Endothelial cell of umbilical vein (primary cell): ENCODE results near the gene CNNM4. TPM values are rescaled to one million over a fixed set of nuclear protein-coding genes. Genes with fewer than 3 reads are reported as not detected.

Experiments used
- BruUV-seq: library from RNA; stranded (reverse); fragments of 400-500 nt; replicated peaks from 2 replicates; lab custom pipeline; 2021; lab: Mats Ljungman, UMichigan
- CTCF ChIA-PET: fragments of 300-600, 350-600 bp; sonication (Branson Sonifier 250); formaldehyde crosslinking; loops from one replicate; lab custom pipeline; 2021; ENCODE audit warnings: antibody characterized with exemption, inconsistent platforms; lab: Charles Lee
- POLR2A ChIA-PET: fragments of 300-600, 350-600 bp; sonication (Branson Sonifier 250); formaldehyde crosslinking; loops from one replicate; lab custom pipeline; 2021; ENCODE audit warnings: antibody characterized with exemption, inconsistent platforms; lab: Charles Lee
- DNase-seq: peaks from one replicate; pipeline ENCODE4 v3.0.0-alpha.2; 2011; ENCODE audit warnings: low read depth, low spot score
- FAIRE-seq: peaks from 2 replicates; lab custom pipeline; 2011; peaks lifted over from hg19 to GRCh38; lab: Jason Lieb, UNC
- H2AFZ ChIP-seq: 2 replicates; pipeline ENCODE4 v1.6.0; 2012; ENCODE audit warnings: low read depth, low read length, control low read depth, inconsistent platforms
- H3K27ac ChIP-seq: 2 replicates; pipeline ENCODE4 v1.5.1; 2011; ENCODE audit warnings: low read depth, mild to moderate bottlenecking, control low read depth, low read length, moderate library complexity; ENCODE audit not compliant: insufficient read depth
- H3K27me3 ChIP-seq, 2 experiments: 2 replicates each; pipeline versions ENCODE4 v1.6.0 to v1.6.1; 2011; ENCODE audit warnings: low read length in 2 of 2, mixed read lengths in 1 of 2; ENCODE audit not compliant: control insufficient read depth in 2 of 2, insufficient read depth in 2 of 2
- H3K36me3 ChIP-seq, 2 experiments: 2 replicates in 1 of 2; 3 replicates in 1 of 2; pipeline ENCODE4 v1.5.1; 2011; ENCODE audit warnings: low read length in 2 of 2, mild to moderate bottlenecking in 1 of 2, moderate library complexity in 1 of 2; ENCODE audit not compliant: control insufficient read depth in 2 of 2, insufficient read depth in 2 of 2; ENCODE audit errors: extremely low read depth in 1 of 2
- H3K4me1 ChIP-seq: 3 replicates; pipeline ENCODE4 v1.5.1; 2011; ENCODE audit warnings: mild to moderate bottlenecking, low read length; ENCODE audit not compliant: control insufficient read depth, insufficient read depth; ENCODE audit errors: extremely low read depth
- H3K4me2 ChIP-seq: 2 replicates; pipeline ENCODE4 v1.6.1; 2011; ENCODE audit warnings: low read length, control low read depth, mixed read lengths; ENCODE audit not compliant: insufficient read depth
- H3K4me3 ChIP-seq, 3 experiments: fragments of 200-600 bp in 1 of 3; sonication (generic), shearing (Covaris generic) in 1 of 3; replicated peaks in 1 of 3; 2 replicates each; pipeline ENCODE4 v1.5.1; 2011 to 2016; ENCODE audit warnings: control low read depth in 3 of 3, low read length in 3 of 3, mild to moderate bottlenecking in 2 of 3, inconsistent platforms in 1 of 3, low read depth in 1 of 3, moderate library complexity in 1 of 3; ENCODE audit not compliant: insufficient read depth in 1 of 3
- H3K79me2 ChIP-seq: 2 replicates; pipeline ENCODE4 v1.6.0; 2012; ENCODE audit warnings: low read length, inconsistent platforms; ENCODE audit not compliant: control insufficient read depth, insufficient read depth
- H3K9ac ChIP-seq: replicated peaks from 2 replicates; pipeline ENCODE3; 2011; ENCODE audit warnings: low read length, control low read depth; ENCODE audit not compliant: insufficient read depth; ENCODE audit errors: extremely low read depth
- H3K9me1 ChIP-seq: replicated peaks from 3 replicates; pipeline ENCODE4 v1.6.0; 2011; ENCODE audit warnings: mild to moderate bottlenecking, low read length; ENCODE audit not compliant: control insufficient read depth, insufficient read depth; ENCODE audit errors: extremely low read depth
- H3K9me3 ChIP-seq: replicated peaks from 2 replicates; pipeline ENCODE4 v1.5.1; 2012; ENCODE audit warnings: low read length, inconsistent platforms; ENCODE audit not compliant: control insufficient read depth, insufficient read depth
- H4K20me1 ChIP-seq: replicated peaks from 2 replicates; pipeline ENCODE3; 2011; ENCODE audit warnings: mild to moderate bottlenecking, low read length; ENCODE audit not compliant: control insufficient read depth, insufficient read depth; ENCODE audit errors: extremely low read depth
- CTCF ChIP-seq, 2 donors: IDR thresholded peaks; 1 replicate in 1 of 2; 2 replicates in 1 of 2; pipeline ENCODE4 v1.5.1; 2011; ENCODE audit warnings: low read length in 2 of 2, mild to moderate bottlenecking in 2 of 2, moderate library complexity in 2 of 2, control low read depth in 1 of 2, inconsistent platforms in 1 of 2, low read depth in 1 of 2; ENCODE audit not compliant: insufficient read depth in 1 of 2; ENCODE audit errors: extremely low read depth in 1 of 2
- EZH2 ChIP-seq: IDR thresholded peaks from 2 replicates; pipeline ENCODE4 v1.6.1; 2012; ENCODE audit warnings: borderline replicate concordance, low read depth, mild to moderate bottlenecking, moderate library complexity, low read length, inconsistent platforms; ENCODE audit not compliant: severe bottlenecking
- FOS ChIP-seq: IDR thresholded peaks from 2 replicates; pipeline ENCODE4 v1.6.1; 2011; ENCODE audit warnings: mild to moderate bottlenecking, low read length, moderate library complexity, borderline replicate concordance; ENCODE audit not compliant: insufficient read depth
- GATA2 ChIP-seq: IDR thresholded peaks from 2 replicates; pipeline ENCODE4 v1.7.0; 2011; ENCODE audit warnings: low read depth, mild to moderate bottlenecking, moderate library complexity, mixed read lengths, low read length; ENCODE audit not compliant: insufficient read length, insufficient read depth
- JUN ChIP-seq: IDR thresholded peaks from 2 replicates; pipeline ENCODE4 v1.6.1; 2011; ENCODE audit warnings: borderline replicate concordance, low read depth; ENCODE audit not compliant: insufficient read length, insufficient read depth
- MYC ChIP-seq: IDR thresholded peaks from one replicate; pipeline ENCODE4 v1.6.1; 2011; ENCODE audit warnings: mild to moderate bottlenecking, low read depth, low read length
- POLR2A ChIP-seq: IDR thresholded peaks from 2 replicates; pipeline ENCODE4 v1.6.1; 2012; ENCODE audit warnings: low read depth, mild to moderate bottlenecking, control low read depth, low read length
- POLR2AphosphoS5 ChIP-seq: IDR thresholded peaks from 2 replicates; pipeline ENCODE4 v1.6.1; 2012; ENCODE audit warnings: low read depth, mild to moderate bottlenecking, control low read depth, low read length, moderate library complexity; ENCODE audit not compliant: insufficient read depth
- dilution Hi-C: fragments of 300-500 bp; cut with MboI; formaldehyde crosslinking; loops from one replicate; pipeline ENCODE4 v1.15.0; 2019; ENCODE audit warnings: low sequenced_read_pairs; ENCODE audit not compliant: extremely low pct_ligation_motif_present
- intact Hi-C: fragments of 100-400 bp; cut with micrococcal nuclease; formaldehyde crosslinking; loops from one replicate; pipeline ENCODE4 v1.10.0; 2022
- polyA plus RNA-seq, 4 experiments: library from polyadenylated mRNA; depleted of rRNA in 3 of 4; stranded (reverse) in 3 of 4; unstranded in 1 of 4; fragments of >200 nt; gene quantifications; 2 replicates each; pipeline versions ENCODE4 v1.2.1 to v1.2.3, GENCODE V29; 2011 to 2012; ENCODE audit warnings: missing spikeins in 1 of 4
- total RNA-seq: library from RNA; stranded (reverse); gene quantifications from 2 replicates; pipeline ENCODE4 v1.2.3, GENCODE V29; 2021
- TF ChIP-seq, protein P1 (sequence below): IDR thresholded peaks from 2 replicates; pipeline ENCODE4 v1.6.1; 2011; ENCODE audit not compliant: insufficient read depth, insufficient read length

The CNNM4 gene
- total and polyA plus RNA-seq, 2 donors (not counting 3 experiments of a cell fraction or from before 2014, with no cell fraction given): 4.7 to 5.3 TPM

- BruUV-seq: no TSS peak
- H3K4me2 ChIP-seq: no peak overlapping the region
- dilution Hi-C loops: no loop called here
- peaks cover 11% of the 10 kb centered on the region for H3K4me1 ChIP-seq
- DNase-seq (no peak), FAIRE-seq (no peak)
- no peak overlapping the region for H3K9ac ChIP-seq
- H3K36me3 ChIP-seq: no peaks in the 10 kb centered on the region
- H3K27me3 ChIP-seq: no peaks in the 10 kb centered on the region
- no peak overlapping the region for H2AFZ ChIP-seq
- no peaks in the 10 kb centered on the region for H3K79me2 ChIP-seq
- CTCF ChIA-PET: interaction anchor here (1.0 to 1.6 kb wide), 3 partner anchors 10 to 49 kb away, joined by 3 to 4 read pairs (median 3); partner anchors contain the start of gene CNNM3
- no peaks in the 10 kb centered on the region for H3K9me3 ChIP-seq
- no peaks in the 10 kb centered on the region for H3K9me1 ChIP-seq
- no peak overlapping the region for H3K27ac ChIP-seq
- H3K4me3 ChIP-seq: no peak overlapping the region
- intact Hi-C loops: no loop called here
- H4K20me1 ChIP-seq: no peaks in the 10 kb centered on the region
- POLR2A ChIA-PET: no interaction called here
- TF ChIP-seq MYC (no peak), JUN (no peak), POLR2AphosphoS5 (no peak), FOS (no peak), GATA2 (no peak), EZH2 (no peak), POLR2A (no peak), CTCF (IDR thresholded peaks at IDR 0.05; ENCODE audit: extremely low read depth in 1 of 2, insufficient read depth in 1 of 2, low read depth in 1 of 2, low read length in 2 of 2) (no peak)
- TF ChIP-seq, protein P1, sequence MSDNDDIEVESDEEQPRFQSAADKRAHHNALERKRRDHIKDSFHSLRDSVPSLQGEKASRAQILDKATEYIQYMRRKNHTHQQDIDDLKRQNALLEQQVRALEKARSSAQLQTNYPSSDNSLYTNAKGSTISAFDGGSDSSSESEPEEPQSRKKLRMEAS: no peak
These were observed 6.6 kb downstream of the CNNM4 start for GRCh38 chr2:96767135-96767871.
